Measurements from ENCODE around the gene DMXL2.
"Not testable (repeated sequence)": the region's sequence is repeated elsewhere in the genome, so short reads cannot be mapped to it uniquely, and the experiment has no call there.

Gene DMXL2

GRCh38 chr15:51622604-51623370 is at the start of gene DMXL2:
Gene DMXL2, minus strand, starts transcription at chr15:51622771. Its CDS starts 226 bp downstream, at chr15:51622545.
- DNase-seq (ENCODE audit: low read depth in 1 of 2, low spot score in 1 of 2): peak; percentile 34 to 51

GRCh38 chr15:51672155-51672687 is 49.6 kb upstream of the DMXL2 start:
- no peak for DNase-seq (ENCODE audit: low read depth in 1 of 2, low spot score in 1 of 2)

- no peak for DNase-seq (ENCODE audit: low read depth in 1 of 2, low spot score in 1 of 2)
These were observed 46.8 kb upstream of the DMXL2 start for GRCh38 chr15:51669381-51669780.

- DNase-seq (ENCODE audit: low read depth in 1 of 2, low spot score in 1 of 2): no peak
These were observed 45.9 kb upstream of the DMXL2 start for GRCh38 chr15:51668446-51668845.

- DNase-seq (ENCODE audit: low read depth in 1 of 2, low spot score in 1 of 2): no peak
These were observed 44.9 kb upstream of the DMXL2 start for GRCh38 chr15:51667478-51667877.

- no peak for DNase-seq (ENCODE audit: low read depth in 1 of 2, low spot score in 1 of 2)
These were observed 38.5 kb upstream of the DMXL2 start for GRCh38 chr15:51661072-51661471.

- DNase-seq (ENCODE audit: low read depth in 1 of 2, low spot score in 1 of 2): no peak
These were observed 36.1 kb upstream of the DMXL2 start for GRCh38 chr15:51658664-51659063.

- not testable (repeated sequence) for DNase-seq (ENCODE audit: low read depth in 1 of 2, low spot score in 1 of 2)
These were observed 33.0 kb upstream of the DMXL2 start for GRCh38 chr15:51655401-51656057.

GRCh38 chr15:51652084-51652668 is 29.6 kb upstream of the DMXL2 start:
- DNase-seq (ENCODE audit: low read depth in 1 of 2, low spot score in 1 of 2): no peak

GRCh38 chr15:51649659-51650521 is 27.3 kb upstream of the DMXL2 start:
- DNase-seq (ENCODE audit: low read depth in 1 of 2, low spot score in 1 of 2): no peak

GRCh38 chr15:51648643-51649042 is 26.1 kb upstream of the DMXL2 start:
- DNase-seq (ENCODE audit: low read depth in 1 of 2, low spot score in 1 of 2): not testable (repeated sequence)

GRCh38 chr15:51648101-51648500 is 25.5 kb upstream of the DMXL2 start:
- not testable (repeated sequence) for DNase-seq (ENCODE audit: low read depth in 1 of 2, low spot score in 1 of 2)

GRCh38 chr15:51647128-51647562 is 24.6 kb upstream of the DMXL2 start:
- no peak for DNase-seq (ENCODE audit: low read depth in 1 of 2, low spot score in 1 of 2)

- DNase-seq (ENCODE audit: low read depth in 1 of 2, low spot score in 1 of 2): no peak
These were observed 20.1 kb upstream of the DMXL2 start for GRCh38 chr15:51642696-51643095.

- no peak for DNase-seq (ENCODE audit: low read depth in 1 of 2, low spot score in 1 of 2)
These were observed 19.0 kb upstream of the DMXL2 start for GRCh38 chr15:51641490-51642130.

- no peak for DNase-seq (ENCODE audit: low read depth in 1 of 2, low spot score in 1 of 2)
These were observed 12.1 kb upstream of the DMXL2 start for GRCh38 chr15:51634591-51635198.

- DNase-seq (ENCODE audit: low read depth in 1 of 2, low spot score in 1 of 2): no peak
These were observed 7.0 kb upstream of the DMXL2 start for GRCh38 chr15:51629612-51630011.

- no peak for DNase-seq (ENCODE audit: low read depth in 1 of 2, low spot score in 1 of 2)
These were observed 2.7 kb upstream of the DMXL2 start for GRCh38 chr15:51625236-51625635.

- DNase-seq (ENCODE audit: low read depth in 1 of 2, low spot score in 1 of 2): no peak
These were observed 1.5 kb upstream of the DMXL2 start for GRCh38 chr15:51624022-51624421.

- DNase-seq (ENCODE audit: low read depth in 1 of 2, low spot score in 1 of 2): no peak
These were observed 891 bp upstream of the DMXL2 start for GRCh38 chr15:51623386-51623938.

Measured in activated T-helper 1 cell treated with anti-CD3 and anti-CD28 coated beads, Interleukin-2, amount 50 U/mL, for 16 hours (primary cell).